ENCODE results near the gene DIS3L2.
A peak's percentile ranks its signal among the peaks of the same experiment; 100 is the strongest.

Gene DIS3L2

DNA sequence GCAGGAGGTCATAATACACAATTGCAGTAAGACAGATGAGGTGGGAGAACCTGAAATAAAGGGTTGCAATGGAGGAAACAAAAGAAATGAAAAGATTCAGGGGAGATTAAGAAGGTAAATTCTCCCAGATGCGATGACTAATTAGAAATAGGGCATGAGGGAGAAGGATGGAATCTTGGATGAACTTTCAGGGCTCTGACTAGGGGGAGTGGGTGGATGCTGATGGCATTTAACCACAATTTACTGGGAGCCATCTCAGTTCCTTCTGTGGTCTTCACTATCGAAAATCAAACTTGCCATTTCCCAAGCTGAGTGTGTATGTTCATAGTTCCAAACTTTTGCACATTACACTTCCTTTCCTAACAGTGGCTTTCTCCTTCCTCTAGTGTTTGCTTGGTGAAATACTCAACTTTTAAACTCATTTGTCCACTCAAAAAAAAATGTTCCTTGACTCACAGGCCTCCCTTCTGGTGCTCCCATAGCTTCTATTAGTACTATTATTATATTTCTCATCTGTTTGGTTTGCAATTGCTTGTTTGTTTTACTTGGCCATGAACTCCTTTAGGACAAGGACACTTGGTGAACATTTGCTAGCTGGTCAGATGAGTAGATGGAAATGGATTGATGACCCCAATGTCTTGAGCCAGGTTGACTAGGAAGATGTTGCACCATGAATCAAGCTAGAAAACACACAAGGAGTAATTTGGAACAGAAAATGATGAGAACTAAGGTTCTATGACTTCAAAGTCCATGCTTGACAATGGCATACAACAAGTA, 178.5 kb downstream of the DIS3L2 start:
- Histone ChIP-seq H3K4me1 (ENCODE audit: insufficient read depth, poor library complexity, severe bottlenecking) (no peaks in the 10 kb centered on the region), H3K9me3 (ENCODE audit: severe bottlenecking) (no peaks in the 10 kb centered on the region), H3K27ac (ENCODE audit: poor library complexity, severe bottlenecking) (no peak overlapping the region), H3K4me3 (ENCODE audit: severe bottlenecking) (no peak overlapping the region), H3K27me3 (ENCODE audit: insufficient read depth, poor library complexity, severe bottlenecking) (no peaks in the 10 kb centered on the region), H3K36me3 (ENCODE audit: low read depth) (0 out of 2 replicates have a peak, but pooled peaks cover 3% of the 10 kb centered on the region)
- TF ChIP-seq, protein P1, sequence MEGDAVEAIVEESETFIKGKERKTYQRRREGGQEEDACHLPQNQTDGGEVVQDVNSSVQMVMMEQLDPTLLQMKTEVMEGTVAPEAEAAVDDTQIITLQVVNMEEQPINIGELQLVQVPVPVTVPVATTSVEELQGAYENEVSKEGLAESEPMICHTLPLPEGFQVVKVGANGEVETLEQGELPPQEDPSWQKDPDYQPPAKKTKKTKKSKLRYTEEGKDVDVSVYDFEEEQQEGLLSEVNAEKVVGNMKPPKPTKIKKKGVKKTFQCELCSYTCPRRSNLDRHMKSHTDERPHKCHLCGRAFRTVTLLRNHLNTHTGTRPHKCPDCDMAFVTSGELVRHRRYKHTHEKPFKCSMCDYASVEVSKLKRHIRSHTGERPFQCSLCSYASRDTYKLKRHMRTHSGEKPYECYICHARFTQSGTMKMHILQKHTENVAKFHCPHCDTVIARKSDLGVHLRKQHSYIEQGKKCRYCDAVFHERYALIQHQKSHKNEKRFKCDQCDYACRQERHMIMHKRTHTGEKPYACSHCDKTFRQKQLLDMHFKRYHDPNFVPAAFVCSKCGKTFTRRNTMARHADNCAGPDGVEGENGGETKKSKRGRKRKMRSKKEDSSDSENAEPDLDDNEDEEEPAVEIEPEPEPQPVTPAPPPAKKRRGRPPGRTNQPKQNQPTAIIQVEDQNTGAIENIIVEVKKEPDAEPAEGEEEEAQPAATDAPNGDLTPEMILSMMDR (IDR thresholded peaks at IDR 0.05; ENCODE audit: poor library complexity, severe bottlenecking): no peak
- DNase-seq (ENCODE audit: low spot score) (no peak), ATAC-seq (ENCODE audit: low read depth) (no peak)

DNA sequence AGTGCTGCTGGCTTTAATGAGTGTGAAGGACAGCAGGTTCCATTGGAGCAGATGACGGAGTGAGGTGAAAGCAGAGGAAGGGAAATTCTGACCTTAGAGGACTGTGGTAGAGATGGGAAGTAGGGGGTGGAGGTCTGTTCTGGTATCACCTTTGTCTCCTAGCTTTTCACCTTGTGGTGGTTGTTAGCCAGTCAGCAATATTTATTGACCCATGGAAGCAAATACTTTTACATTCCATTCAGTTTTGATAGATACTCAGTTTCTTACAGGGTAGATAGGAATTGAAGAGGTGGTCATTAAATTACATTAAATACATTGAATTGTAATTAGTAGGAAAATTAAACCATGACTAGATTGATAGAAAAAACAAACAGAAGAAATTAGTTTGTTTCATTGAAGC, 180.1 kb downstream of the DIS3L2 start:
- 0 out of 2 replicates have a peak, but pooled peaks cover 8% of the 10 kb centered on the region for H3K36me3 ChIP-seq (ENCODE audit: low read depth)
- H3K4me3 ChIP-seq (ENCODE audit: severe bottlenecking): no peak overlapping the region
- H3K27me3 ChIP-seq (ENCODE audit: insufficient read depth, poor library complexity, severe bottlenecking): no peaks in the 10 kb centered on the region
- TF ChIP-seq, protein P1 (IDR thresholded peaks at IDR 0.05; ENCODE audit: poor library complexity, severe bottlenecking): no peak
- DNase-seq (ENCODE audit: low spot score) (no peak), ATAC-seq (ENCODE audit: low read depth) (no peak)
- no peaks in the 10 kb centered on the region for H3K9me3 ChIP-seq (ENCODE audit: severe bottlenecking)
- H3K4me1 ChIP-seq (ENCODE audit: insufficient read depth, poor library complexity, severe bottlenecking): no peaks in the 10 kb centered on the region
- no peak overlapping the region for H3K27ac ChIP-seq (ENCODE audit: poor library complexity, severe bottlenecking)

DNA sequence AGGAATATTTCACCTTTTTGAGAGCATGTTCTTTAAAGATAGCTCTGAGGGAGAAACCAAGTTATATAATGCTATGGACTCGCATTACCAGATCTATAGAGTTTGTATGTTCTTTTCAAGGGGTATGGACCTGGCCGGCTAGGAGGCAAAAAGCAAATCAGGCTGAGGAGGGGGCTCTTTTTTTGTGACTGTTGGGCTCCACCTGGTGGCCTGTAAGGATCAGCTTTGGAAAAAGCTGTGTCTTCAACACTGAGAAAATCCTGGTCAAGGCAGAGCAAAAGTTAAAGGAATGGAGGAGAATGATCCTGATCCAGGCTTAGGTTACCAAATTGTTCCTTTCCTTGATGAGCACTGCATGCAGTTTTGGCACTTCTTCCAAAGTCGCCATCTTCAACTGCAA, 180.5 kb downstream of the DIS3L2 start:
- Histone ChIP-seq H3K27ac (ENCODE audit: poor library complexity, severe bottlenecking) (no peak overlapping the region), H3K4me3 (ENCODE audit: severe bottlenecking) (no peak overlapping the region), H3K9me3 (ENCODE audit: severe bottlenecking) (no peaks in the 10 kb centered on the region), H3K4me1 (ENCODE audit: insufficient read depth, poor library complexity, severe bottlenecking) (no peaks in the 10 kb centered on the region), H3K36me3 (ENCODE audit: low read depth) (0 out of 2 replicates have a peak, but pooled peaks cover 8% of the 10 kb centered on the region), H3K27me3 (ENCODE audit: insufficient read depth, poor library complexity, severe bottlenecking) (no peaks in the 10 kb centered on the region)
- TF ChIP-seq, protein P1 (IDR thresholded peaks at IDR 0.05; ENCODE audit: poor library complexity, severe bottlenecking): peak; percentile 67
- DNase-seq (ENCODE audit: low spot score) (no peak), ATAC-seq (ENCODE audit: low read depth) (peak; percentile 54; the same call in 1 of the 3 replicates)

DNA sequence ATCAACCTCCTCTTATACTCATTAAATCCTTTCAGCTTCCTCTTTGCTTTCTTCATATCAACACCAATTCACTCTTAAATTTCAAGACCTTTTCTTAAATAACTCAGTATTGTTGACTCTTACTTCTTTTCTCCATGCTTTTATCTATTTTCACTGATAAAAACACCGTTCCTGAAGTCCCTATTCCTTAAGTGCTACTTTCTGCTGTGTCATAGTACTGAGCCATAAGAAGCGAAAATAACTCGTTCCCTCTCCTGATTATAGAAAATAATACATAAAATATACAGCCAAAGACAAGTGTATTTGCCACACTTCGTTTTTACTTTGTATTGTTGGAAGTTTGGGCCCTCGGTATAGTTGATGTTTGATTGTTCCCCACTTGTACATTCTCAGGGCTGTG, 181.0 kb downstream of the DIS3L2 start:
- TF ChIP-seq, protein P1 (IDR thresholded peaks at IDR 0.05; ENCODE audit: poor library complexity, severe bottlenecking): no peak
- Histone ChIP-seq H3K27me3 (ENCODE audit: insufficient read depth, poor library complexity, severe bottlenecking) (no peaks in the 10 kb centered on the region), H3K4me1 (ENCODE audit: insufficient read depth, poor library complexity, severe bottlenecking) (no peaks in the 10 kb centered on the region), H3K9me3 (ENCODE audit: severe bottlenecking) (no peaks in the 10 kb centered on the region), H3K27ac (ENCODE audit: poor library complexity, severe bottlenecking) (no peak overlapping the region), H3K36me3 (ENCODE audit: low read depth) (0 out of 2 replicates have a peak, but pooled peaks cover 8% of the 10 kb centered on the region), H3K4me3 (ENCODE audit: severe bottlenecking) (no peak overlapping the region)
- DNase-seq (ENCODE audit: low spot score) (no peak), ATAC-seq (ENCODE audit: low read depth) (no peak)

DNA sequence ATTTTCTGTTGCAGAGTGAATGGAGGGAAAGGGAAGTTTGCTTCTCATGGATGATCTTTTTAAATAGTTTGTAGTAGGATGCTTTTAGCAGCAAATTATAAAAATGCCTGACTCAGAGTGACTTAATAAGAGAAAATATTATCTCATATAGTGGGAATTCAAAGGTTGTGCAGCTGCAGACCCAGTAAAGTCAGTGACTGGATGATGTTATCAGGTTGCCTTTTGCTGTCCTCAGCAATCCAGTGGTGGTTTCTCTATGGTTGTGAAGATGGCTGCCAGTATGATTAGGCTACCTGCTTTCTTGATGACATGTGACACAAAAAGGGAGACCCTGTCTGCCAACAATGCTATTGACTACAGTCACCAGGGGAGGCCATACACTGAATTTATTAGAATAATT, 184.8 kb downstream of the DIS3L2 start:
- ATAC-seq (ENCODE audit: low read depth) (no peak), DNase-seq (ENCODE audit: low spot score) (no peak)
- TF ChIP-seq, protein P1 (IDR thresholded peaks at IDR 0.05; ENCODE audit: poor library complexity, severe bottlenecking): no peak
- no peaks in the 10 kb centered on the region for H3K4me1 ChIP-seq (ENCODE audit: insufficient read depth, poor library complexity, severe bottlenecking)
- no peaks in the 10 kb centered on the region for H3K27me3 ChIP-seq (ENCODE audit: insufficient read depth, poor library complexity, severe bottlenecking)
- H3K4me3 ChIP-seq (ENCODE audit: severe bottlenecking): no peak overlapping the region
- H3K27ac ChIP-seq (ENCODE audit: poor library complexity, severe bottlenecking): no peak overlapping the region
- no peaks in the 10 kb centered on the region for H3K9me3 ChIP-seq (ENCODE audit: severe bottlenecking)
- H3K36me3 ChIP-seq (ENCODE audit: low read depth): 0 out of 2 replicates have a peak, but pooled peaks cover 8% of the 10 kb centered on the region
